ENCODE data around the gene MEOX1. TPM values are rescaled to one million over a fixed set of nuclear protein-coding genes. Genes with fewer than 3 reads are reported as not detected.
A peak's percentile ranks its signal among the peaks of the same experiment; 100 is the strongest.

Gene MEOX1
- total RNA-seq, 4 donors from 2014 or later, result 6.6 to 16.1 (median 12.9) TPM

GRCh38 chr17:43598357-43599045 is 63.2 kb downstream of the MEOX1 start:
- DNase-seq (ENCODE audit: extremely low spot score), result no peak
- intact Hi-C loops (cut with DNase I), result no loop called here
- Histone ChIP-seq H3K4me1 (peaks cover 0 to 37% (median 22%) of the 10 kb centered on the region in 4 donors), H3K4me3 (no peak overlapping the region), H3K36me3 (no peaks in the 10 kb centered on the region), H3K9me3 (no peaks in the 10 kb centered on the region), H3K27me3 (no peaks in the 10 kb centered on the region), H3K27ac (replicated peaks in 1 of 4) (no peak overlapping the region)
- TF ChIP-seq EP300 (IDR thresholded peaks at IDR 0.05) (no peak), CTCF (IDR thresholded peaks at IDR 0.05) (no peak), POLR2A (IDR thresholded peaks at IDR 0.05; ENCODE audit: low read depth) (no peak), POLR2AphosphoS5 (IDR thresholded peaks at IDR 0.05) (no peak)
- WGBS, result 66% methylated on average over 4 of the region's 4 CpGs

- Histone ChIP-seq H3K27ac (replicated peaks in 1 of 4) (no peak overlapping the region), H3K36me3 (no peaks in the 10 kb centered on the region), H3K9me3 (no peaks in the 10 kb centered on the region), H3K27me3 (no peaks in the 10 kb centered on the region), H3K4me3 (no peak overlapping the region), H3K4me1 (peaks cover 2 to 40% (median 22%) of the 10 kb centered on the region in 4 donors)
- WGBS, result 90% methylated on average over 11 of the region's 11 CpGs
- intact Hi-C loops (cut with DNase I), result no loop called here
- TF ChIP-seq CTCF (IDR thresholded peaks at IDR 0.05), result no peak
- no peak for TF ChIP-seq EP300 (IDR thresholded peaks at IDR 0.05)
- no peak for DNase-seq (ENCODE audit: extremely low spot score)
Measured at GRCh38 chr17:43597624-43598356, 63.9 kb downstream of the MEOX1 start.

- H3K9me3 ChIP-seq, result no peaks in the 10 kb centered on the region
- H3K4me3 ChIP-seq, result no peak overlapping the region
- H3K27me3 ChIP-seq, result no peaks in the 10 kb centered on the region
- 91% methylated on average over 4 of the region's 4 CpGs for WGBS
- TF ChIP-seq POLR2A (IDR thresholded peaks at IDR 0.05; ENCODE audit: low read depth) (no peak), EP300 (IDR thresholded peaks at IDR 0.05) (no peak), CTCF (IDR thresholded peaks at IDR 0.05) (no peak), POLR2AphosphoS5 (IDR thresholded peaks at IDR 0.05) (no peak)
- no peak overlapping the region for H3K27ac ChIP-seq (replicated peaks in 1 of 4)
- no peak for DNase-seq (ENCODE audit: extremely low spot score)
- H3K4me1 ChIP-seq, result peaks cover 21 to 42% (median 30%) of the 10 kb centered on the region in 4 donors
- H3K36me3 ChIP-seq, result no peaks in the 10 kb centered on the region
- intact Hi-C loops (cut with DNase I), result no loop called here
Measured at GRCh38 chr17:43595466-43595865, 66.3 kb downstream of the MEOX1 start.

- peak; percentile 94 for DNase-seq (ENCODE audit: extremely low spot score)
- H3K27ac ChIP-seq (replicated peaks in 1 of 4), result peak overlapping the region; percentile 70 to 78 (median 74)
- H3K36me3 ChIP-seq, result no peaks in the 10 kb centered on the region
- no peaks in the 10 kb centered on the region for H3K27me3 ChIP-seq
- intact Hi-C loops (cut with DNase I), result no loop called here
- 31% methylated on average over 25 of the region's 28 CpGs for WGBS
- H3K4me1 ChIP-seq, result peaks cover 25 to 38% (median 32%) of the 10 kb centered on the region in 4 donors
- H3K4me3 ChIP-seq, result peak overlapping the region; percentile 13 to 30 (median 22)
- TF ChIP-seq POLR2AphosphoS5 (IDR thresholded peaks at IDR 0.05), result peak; percentile 44 to 66
- no peak for TF ChIP-seq EP300 (IDR thresholded peaks at IDR 0.05)
- H3K9me3 ChIP-seq, result no peaks in the 10 kb centered on the region
Measured at GRCh38 chr17:43591779-43592562, 69.8 kb downstream of the MEOX1 start.

- Histone ChIP-seq H3K36me3 (no peaks in the 10 kb centered on the region), H3K27me3 (no peaks in the 10 kb centered on the region), H3K4me1 (peaks cover 25 to 38% (median 32%) of the 10 kb centered on the region in 4 donors), H3K9me3 (no peaks in the 10 kb centered on the region), H3K4me3 (no peak overlapping the region), H3K27ac (replicated peaks in 1 of 4) (peak overlapping the region; percentile 70 to 78 (median 74))
- DNase-seq (ENCODE audit: extremely low spot score), result no peak
- TF ChIP-seq CTCF (IDR thresholded peaks at IDR 0.05) (no peak), EP300 (IDR thresholded peaks at IDR 0.05) (no peak), POLR2A (IDR thresholded peaks at IDR 0.05; ENCODE audit: low read depth) (no peak), POLR2AphosphoS5 (IDR thresholded peaks at IDR 0.05) (no peak)
- WGBS, result 94% methylated on average over 3 of the region's 3 CpGs
- intact Hi-C loops (cut with DNase I), result no loop called here
Measured at GRCh38 chr17:43591001-43591400, 70.7 kb downstream of the MEOX1 start.
